ENCODE results near the gene ZNF254.
"Not testable (repeated sequence)": the region's sequence is repeated elsewhere in the genome, so short reads cannot be mapped to it uniquely, and the experiment has no call there.

Gene ZNF254

DNA sequence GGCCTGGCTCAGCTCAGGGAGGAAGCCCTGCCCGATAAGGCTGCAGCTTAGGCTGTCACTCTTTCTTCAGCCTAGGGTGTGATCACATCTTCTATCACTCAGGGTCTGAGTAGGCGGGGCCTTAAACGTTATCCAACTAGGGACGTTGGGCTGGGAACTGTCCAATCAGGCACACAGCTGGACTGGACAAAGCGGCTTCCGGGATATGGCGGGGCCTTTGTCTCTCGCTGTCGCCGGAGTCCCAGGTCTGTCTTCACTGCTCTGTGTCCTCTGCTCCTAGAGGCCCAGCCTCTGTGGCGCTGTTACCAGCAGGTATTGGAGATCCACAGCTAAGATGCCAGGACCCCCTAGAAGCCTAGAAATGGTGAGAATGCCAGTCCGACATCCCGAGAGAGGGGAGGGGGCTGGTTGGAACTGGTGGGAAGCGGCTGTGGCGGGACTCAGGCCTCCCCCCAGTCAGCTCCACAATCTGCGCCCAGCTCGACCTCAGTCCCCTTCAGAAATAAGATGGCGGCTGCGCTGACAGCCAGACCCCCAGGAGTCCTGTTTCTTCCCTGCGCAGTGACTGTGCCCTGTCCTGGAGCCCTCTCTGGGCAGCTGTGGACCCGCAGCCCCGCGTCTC lies at the start of gene ZNF254:
TSS of gene ZNF254 (plus strand) at position 214 of the 622 bp plus-strand sequence. CDS start at position 335, 121 bp downstream.
- DNase-seq = peak; percentile 90

DNA sequence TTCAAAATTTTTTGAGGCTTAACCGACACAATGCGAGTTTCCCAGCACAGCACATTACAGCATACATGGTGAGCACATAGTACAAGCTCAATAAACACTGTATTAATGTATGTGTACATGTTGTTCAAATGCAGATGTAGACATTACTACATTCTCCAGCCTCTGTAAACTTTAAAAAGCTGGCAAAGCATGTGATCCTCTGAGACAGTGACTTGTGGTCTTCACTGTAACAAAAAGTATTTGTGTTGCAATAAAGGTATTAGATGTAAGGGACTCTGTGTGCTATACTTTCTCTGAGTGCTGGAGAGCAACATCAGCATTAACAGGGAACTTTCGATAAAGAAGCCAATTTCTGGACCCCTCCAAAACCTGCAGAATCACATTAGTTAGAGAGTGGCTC lies 46.4 kb upstream of the ZNF254 start:
- no peak for DNase-seq

DNA sequence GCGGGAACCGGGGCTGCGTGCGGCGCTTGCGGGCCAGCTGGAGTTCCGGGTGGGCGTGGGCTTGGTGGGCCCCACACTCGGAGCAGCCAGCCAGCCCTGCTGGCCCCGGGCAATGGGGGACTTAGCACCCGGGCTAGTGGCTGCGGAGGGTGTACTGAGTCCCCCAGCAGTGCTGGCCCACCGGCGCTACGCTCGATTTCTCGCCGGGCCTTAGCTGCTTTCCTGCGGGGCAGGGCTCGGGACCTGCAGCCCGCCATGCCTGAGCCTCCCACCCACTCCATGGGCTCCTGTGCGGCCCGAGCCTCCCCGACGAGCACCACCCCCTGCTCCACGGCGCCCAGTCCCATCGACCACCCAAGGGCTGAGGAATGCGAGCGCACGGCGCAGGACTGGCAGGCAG lies 45.7 kb upstream of the ZNF254 start:
- not testable (repeated sequence) for DNase-seq

DNA sequence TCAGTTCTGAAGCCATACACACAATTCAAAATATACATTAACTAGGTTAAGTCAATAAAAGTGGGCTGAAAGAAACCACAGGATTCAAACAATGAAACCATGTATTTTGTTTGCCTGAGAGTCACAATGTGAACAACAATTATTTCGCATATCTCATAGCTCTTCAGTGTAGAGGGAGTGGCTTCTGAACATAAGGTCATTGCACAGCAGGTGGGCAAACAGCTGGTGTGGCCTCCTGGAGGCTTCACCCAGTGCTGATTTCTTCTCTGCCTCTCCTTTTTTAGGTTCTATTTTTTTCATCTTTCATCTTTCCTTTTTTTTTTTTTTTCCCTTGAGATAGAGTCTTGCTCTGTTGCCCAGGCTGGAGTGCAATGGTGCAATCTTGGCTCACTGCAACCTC lies 40.4 kb upstream of the ZNF254 start:
- no peak for DNase-seq

DNA sequence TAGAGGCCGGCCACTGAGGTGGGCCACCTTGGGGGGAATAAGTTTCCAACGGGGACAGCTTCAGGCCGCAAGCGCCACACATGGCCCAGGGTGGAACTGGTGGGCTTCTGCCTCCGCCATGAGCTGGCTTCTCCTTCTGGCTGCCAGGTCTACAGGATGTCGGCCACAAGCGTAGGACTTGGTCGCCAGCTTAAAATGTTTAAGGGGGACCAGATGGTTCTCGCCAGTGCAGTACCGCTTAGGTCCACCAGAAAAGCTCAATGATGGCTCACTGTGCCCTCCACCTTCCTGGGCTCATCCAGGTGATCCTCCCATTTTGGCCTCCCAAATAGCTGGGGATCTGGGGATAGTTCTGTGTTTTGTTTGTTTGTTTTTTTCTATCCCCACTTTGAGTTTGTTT lies 38.7 kb upstream of the ZNF254 start:
- DNase-seq = no peak

DNA sequence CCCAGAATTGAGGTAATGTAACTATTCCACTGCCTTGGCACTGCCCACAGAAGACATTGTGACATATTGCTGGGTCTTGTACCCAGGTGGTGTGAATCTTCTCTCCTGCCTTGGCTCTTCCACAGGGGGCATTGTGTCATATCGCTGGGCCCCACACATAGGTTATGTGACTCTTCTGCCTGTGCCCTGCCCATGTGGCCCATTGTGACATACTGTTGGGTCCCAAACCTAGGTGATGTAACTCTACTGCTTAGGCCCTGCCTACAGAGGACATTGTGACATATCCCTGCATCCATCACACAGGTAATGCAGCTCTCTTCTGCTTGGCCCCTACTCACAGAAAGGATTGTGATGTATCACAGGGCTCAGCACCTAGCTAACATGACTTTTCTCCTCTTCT lies 37.5 kb upstream of the ZNF254 start:
- no peak for DNase-seq

DNA sequence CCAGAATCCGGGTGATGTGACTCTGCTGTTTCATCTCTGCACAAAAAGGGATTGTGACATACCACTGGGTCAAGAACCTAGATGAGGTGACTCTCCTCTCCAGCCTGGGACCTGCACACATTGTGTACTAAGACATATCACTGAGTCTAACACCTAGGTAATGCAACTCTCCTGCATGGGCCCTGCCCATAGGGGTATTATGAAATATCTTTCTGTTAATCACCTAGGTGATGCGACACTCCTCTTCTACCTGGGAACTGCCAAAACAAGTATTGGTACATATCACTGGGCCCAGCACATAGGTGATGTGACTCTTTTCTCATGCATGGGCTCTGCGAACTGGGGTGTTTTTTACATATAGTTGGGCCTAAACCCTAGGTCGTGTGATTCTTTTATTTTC lies 35.5 kb upstream of the ZNF254 start:
- DNase-seq = no peak

DNA sequence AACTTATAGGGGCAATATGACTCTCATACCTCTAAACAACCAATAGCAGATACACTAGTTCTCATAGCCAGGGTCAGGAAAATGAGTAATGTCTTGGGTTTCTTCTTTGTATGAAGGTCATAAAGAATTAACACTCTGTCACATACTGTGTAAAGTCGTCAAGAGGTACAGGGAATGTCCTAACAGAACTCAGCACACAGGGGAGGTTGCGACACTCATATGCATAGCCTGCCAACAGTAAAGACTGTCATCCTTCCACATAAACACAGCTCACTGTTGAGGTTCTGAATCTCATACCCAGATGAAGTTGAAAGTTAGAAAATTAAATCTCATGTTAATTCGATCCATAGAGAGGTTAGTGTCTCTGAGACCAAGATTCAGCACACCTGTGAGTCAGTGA lies 34.2 kb upstream of the ZNF254 start:
- DNase-seq = no peak

DNA sequence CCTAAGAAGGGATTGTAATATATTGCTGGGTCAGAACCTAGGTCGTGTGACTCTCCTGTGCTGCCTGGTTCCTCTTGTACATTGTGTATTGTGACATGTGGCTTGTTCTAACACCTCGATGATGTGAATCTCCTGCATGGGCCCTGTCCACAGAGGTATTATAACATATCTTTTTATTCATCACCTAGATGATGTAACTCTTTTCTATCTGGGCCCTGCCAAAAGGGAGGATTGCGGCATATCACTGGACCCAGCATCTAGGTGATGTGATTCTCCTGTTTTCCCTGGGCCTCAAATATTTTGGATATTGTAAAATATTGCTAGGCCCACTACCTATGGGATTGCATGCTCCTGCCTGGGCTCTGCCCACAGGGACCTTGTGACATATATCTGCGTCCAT lies 33.4 kb upstream of the ZNF254 start:
- DNase-seq = no peak

DNA sequence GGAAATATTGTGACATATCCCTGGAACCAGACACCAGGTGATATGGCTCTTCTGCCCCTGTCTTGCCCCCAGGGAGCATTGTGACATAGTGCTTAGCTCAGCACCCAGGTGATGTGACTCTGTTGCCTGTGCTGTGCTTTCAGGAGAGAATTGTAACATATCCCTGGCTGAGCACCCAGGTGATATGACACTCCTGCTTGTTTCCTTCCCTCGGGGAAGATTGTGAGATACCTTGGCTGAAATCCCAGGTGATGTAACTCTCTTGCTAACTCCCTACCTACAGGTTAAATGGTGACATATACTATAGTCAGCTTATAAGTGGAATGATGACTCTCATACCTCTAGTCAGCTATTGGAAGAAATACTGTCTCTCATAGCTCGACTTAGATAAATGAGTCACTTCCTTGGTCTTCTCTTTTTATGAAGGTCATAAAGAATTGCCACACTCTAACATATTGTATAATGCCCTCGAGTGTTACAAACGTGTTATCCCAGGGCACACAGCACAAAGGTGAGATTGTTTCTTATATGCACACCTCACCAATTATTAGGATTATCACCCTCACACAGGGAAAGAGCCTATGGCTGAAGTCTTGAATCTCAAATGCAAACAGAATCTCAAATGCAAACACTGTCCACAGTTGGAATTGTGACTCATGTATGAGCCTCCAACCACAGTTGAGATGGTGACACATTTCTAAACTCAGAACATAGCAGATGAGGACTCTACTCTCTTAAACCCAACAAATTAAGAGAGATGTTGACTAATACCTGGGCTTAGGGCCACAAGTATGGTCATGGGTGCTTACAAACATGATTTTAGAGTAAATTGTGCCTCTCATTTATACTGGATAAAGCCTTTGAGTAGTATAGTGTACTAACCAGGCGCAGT lies 32.7 kb upstream of the ZNF254 start:
- no peak for DNase-seq

DNA sequence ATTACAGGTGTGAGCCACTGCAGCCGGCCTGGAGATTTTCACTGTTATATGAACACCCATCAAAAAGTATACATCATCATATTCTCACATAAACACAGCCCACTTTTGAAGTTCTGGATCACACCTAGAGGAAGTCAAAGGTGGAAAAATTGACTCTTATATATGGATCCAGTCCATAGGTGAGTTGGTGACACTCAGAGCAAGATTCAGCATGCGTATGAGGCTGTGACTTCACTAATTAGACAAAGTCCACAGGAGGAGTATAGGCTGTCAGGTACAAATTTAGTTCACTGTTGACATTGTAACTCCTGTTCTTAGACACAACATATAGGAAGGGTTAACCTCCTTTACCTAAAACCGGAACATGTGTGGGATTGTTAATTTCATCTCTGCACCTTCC lies 31.4 kb upstream of the ZNF254 start:
- no peak for DNase-seq

DNA sequence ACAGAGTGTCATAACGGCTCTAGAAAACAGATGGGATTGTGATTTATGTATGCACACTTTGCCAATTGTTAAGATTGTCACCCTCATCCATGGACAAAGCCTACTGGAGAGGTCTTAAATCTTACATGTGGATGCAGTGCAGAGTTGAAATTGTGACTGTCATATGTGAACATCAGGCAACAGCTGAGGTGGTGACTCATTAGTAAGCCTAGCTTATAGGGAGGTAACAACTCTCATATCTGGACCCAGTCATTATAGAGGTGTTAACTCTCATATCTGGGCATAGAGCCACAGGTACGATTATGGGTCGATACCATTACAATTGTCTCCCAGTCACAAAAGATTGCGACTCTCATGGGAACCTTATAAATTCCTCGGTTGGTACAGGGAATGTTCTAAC lies 29.8 kb upstream of the ZNF254 start:
- DNase-seq = no peak

DNA sequence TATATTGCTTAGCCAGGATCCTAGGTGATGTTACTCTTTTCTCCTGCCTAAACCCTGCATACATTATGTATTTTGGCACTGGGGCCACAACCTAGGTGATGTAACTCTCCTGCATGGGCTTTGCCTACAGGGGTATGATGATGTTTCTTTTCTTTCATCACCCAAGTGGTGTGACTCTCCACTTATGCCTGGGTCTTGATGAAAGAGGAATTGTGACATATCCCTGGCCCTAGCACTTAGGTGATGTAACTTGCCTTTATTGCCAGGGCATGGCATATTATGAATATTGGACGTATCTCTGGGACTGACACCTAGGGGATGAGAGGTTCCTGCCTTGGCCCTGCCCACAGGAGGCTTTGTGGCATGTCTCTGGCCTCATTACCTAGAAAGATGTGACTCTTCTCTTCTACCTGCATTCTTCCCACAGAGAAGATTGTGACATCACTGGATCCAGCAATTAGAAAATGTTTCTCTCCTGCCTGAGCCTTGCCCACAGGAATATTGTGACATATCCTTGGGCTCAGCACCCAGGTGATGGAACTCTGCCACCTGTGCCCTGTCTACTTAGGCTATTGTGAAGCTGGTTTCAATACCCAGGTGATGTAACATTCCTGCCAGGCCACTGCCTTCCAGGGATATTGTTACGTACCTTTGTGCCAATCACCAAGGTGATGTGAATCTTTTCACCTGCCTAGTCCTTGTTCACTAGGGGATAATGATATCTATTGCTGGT lies 27.3 kb upstream of the ZNF254 start:
- no peak for DNase-seq

DNA sequence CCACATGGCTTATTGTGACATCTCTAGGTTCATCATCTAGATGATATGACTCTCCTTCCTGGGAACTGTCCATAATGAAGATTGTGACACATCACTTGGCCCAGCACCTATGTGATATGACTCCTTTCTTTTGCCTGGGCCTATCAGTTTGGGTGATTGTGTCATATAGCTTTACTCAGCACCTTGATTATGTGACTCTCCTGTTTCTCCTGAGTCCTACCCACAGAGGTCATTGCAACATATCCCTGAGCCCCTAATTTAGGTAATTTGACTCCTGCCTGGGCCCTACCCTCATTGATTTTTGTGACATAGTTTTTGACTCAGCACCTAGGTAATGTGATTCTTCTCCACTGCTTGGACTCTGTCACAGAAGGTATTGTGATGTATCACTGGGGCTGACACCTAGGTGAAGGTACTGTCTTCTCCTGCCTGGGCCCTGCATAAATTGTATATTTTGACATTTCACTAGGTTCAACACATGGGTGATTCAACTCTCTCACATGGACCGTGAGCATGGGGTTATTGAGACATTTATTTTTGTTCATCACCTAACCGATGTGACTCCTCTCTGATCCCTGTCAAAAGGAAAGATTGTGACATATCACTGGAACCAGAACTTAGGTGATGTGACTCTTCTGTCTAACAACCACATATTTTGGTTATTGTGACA lies 26.2 kb upstream of the ZNF254 start:
- DNase-seq = no peak

DNA sequence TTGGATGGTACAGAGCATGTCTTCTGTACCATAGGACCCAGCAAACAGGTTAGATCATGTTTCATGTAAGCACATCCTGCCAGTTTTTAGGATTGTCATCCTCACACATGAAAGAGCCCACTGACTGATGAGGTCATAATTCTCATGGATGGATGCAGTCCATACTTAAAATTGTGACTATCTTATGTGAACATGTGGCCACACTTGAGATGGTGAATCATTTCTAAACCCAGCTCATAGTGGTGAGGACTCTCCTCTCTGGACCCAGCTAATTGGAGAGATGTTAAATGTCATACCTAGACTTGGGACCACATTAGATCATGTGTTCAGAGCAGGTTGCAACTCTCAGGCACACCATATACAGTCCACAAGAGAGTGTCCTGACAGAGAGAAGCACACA lies 24.8 kb upstream of the ZNF254 start:
- no peak for DNase-seq

DNA sequence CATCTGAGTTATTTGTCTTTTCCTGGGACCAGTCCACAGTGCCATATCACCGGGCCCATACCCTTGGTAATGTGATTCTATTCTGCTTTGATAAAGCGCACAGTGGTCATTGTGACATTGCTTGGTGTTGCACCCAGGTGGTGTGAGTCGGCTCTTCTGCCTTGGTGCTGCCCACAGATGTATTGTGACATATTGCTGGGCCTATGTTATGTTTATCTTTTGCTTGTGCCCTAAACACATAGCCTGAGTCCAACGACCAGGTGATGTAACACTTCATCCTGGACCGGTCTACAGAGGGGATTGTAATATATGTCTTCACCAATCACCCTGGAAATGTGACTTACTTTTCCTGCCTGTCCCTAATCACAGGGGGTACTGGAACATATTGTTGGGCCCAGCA lies 23.7 kb upstream of the ZNF254 start:
- no peak for DNase-seq

DNA sequence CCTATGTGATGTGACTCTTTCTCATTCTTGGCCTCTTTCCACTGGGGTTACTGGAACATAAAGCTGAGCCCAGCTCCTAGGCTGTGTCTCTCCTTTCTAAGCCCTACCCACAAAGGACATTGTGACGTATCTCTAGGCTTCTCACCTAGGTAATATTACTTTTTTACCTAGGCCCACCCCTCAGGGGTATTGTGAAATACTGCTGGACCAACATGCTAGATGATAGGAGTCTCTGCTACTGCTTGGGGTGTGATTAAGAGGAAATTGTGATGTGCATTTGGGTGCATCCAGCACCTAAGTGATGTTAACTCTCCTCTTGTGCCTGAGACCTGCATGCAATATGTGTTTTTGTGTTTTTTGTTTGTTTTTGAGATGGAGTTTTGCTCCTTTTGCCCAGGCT lies 22.8 kb upstream of the ZNF254 start:
- DNase-seq = no peak

DNA sequence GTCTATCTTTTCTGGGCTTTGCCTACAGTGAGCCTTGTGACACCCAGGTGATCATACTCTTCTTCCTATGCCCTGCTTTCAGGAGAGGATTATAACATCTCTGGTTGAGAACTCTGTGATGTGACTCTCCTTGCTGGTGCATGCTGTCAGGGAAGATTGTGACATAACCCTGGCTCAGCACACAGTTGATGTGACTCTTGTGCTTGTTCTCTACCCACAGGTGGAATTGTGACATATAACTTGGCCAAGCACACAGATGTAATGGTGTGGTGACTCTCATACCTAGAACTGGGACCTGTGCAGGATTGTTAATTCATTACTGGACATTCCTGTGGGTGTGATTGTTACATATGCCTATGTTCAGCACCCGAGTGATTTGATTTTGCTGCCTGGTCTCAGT lies 21.7 kb upstream of the ZNF254 start:
- no peak for DNase-seq

DNA sequence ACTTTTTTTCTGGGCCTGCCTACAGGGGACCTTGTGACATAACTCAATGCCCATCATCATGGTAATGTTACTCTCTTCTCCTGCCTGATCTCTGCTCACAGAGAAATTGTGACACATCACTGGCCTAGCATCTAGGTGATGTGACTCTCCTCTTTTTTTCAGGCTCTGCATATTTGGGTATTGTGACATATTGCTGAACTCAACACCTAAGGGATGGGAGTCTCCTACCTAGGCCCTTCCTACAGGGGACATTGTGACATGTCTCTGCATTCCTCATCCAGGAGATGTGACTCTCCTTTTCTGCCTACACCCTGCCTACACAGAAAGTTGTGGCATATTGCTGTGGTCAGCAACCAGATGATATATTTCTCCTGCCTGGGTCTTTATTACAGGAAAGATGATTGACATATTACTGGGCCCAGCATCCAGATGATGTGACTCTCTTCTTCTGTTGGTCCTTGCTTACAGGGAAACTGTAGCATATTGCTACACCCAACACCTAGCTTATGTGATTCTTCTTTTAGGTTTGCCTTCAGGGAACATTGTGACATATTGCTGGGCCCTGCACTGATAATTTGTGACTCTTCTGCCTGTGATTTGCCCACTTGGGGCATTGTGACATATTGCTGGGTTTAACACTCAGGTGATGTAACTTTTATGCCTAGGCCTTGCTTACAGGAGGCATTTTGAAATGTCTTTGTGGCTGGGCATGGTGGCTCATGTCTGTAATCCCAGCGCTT lies 21.0 kb upstream of the ZNF254 start:
- DNase-seq = no peak

DNA sequence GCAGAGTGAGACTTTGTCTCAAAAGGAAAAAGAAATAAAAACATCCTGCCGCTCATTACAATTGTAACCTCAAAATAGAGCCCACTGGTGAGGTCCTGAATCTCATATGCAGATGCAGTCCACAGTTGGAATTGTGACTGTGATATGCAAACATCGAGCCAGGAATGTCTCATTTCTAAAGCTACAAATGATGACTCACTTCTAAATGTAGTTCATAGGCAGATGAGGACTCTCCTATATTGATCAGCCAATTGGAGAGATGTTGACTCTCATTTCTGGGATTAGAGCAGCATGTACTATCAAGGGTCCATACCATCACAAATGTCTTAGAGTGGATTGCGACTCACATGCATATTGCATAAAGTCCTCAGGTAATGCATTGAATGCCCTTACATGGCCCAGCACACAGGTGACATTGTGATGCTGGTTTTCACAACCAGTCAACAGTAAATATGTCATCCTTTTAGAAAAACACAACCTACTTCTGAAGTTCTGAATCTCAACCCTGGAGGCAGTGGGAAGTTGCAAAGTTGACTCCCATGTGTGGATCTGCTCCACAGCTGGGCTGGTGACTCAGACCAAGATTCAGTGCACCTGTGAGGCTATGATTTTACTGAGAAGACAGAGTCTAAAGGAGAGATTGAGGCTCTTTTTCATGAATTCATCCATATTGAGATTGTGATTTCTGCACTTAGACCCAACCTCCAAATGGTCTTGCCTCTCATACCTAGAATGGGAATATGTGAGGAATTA lies 16.9 kb upstream of the ZNF254 start:
- no peak for DNase-seq

DNA sequence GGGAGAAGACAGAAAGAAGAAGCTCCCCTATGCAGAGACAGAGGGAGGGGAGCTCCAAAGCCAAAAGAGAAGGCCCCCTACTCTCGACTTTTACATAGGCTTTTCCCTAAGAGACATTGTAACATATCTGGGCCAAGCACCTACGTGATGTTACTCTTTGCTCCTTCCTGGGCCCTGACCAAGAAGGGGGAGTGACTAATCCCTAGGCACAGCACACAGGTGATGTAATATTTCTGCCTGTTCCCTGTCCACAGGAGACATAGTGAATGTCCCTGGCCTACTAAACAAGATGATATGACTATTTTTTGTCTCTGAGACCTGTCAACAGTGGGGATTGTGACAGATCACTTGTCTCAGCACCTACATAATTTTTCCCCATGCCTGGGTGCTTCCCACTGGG lies 15.9 kb upstream of the ZNF254 start:
- no peak for DNase-seq

DNA sequence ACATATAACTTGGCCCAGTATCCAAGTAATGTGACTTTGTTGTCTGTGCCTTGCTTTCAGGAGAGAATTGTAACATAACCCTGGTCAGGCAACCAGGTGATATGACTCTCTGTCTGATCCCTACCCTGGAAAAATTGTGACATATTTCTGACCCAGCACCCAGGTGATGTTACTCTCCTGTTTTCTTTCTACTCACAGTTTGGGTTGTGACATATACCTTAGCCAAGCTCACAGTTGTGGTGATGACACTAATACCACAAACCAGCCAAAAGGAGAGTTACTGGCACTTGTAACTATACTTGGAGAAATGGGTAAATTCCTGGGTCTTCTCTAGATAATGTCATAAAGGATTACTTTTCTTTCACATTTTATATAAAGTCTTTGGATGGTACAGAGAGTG lies 14.3 kb upstream of the ZNF254 start:
- no peak for DNase-seq

All from activated CD8-positive, alpha-beta memory T cell treated with anti-CD3 and anti-CD28 coated beads for 24 hours (primary cell).